T47D (cell line): Measurements from ENCODE around the gene GAB1.
A peak's percentile ranks its signal among the peaks of the same experiment; 100 is the strongest.

Experiments
- DNase-seq, 2 experiments: peaks; one replicate each; pipeline versions ENCODE4 v3.0.0 to v3.0.0-alpha.2; 2011 to 2012; ENCODE audit warnings: low read depth in 1 of 2, low spot score in 1 of 2
- JUND ChIP-seq: IDR thresholded peaks from 2 replicates; pipeline ENCODE4 v1.6.1; 2012; ENCODE audit warnings: low read depth
- in situ Hi-C: cut with HindIII; loops from 2 replicates; pipeline ENCODE4 v1.10.0; 2016; ENCODE audit warnings: low sequenced_read_pairs, low pct_unique_long_range_greater_than_20kb

GAB1 gene

DNA sequence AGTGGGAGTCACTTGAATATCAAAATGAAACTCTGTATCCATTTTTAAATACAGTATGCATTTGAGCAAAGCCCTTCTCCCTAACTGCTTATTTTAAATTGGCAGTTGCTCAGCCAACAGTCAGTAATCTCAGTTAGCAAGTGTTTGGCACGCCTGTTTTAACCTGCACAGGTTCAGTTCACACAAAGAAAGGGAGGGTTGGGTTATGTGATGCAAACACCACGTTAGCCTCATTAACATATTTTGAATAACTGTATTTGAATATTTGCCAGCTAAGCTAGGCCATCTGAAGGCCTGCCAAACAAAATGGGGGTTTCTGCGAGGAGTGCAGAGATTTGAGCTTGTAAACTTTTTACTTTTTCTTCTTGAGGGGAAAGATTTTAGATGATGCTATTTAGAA lies 19.8 kb downstream of the GAB1 start:
- no peak for TF ChIP-seq JUND
- DNase-seq, result peak in 1 of 2 experiments; percentile 57
- in situ Hi-C loops, result no loop called here

GRCh38 chr4:143357161-143357845 lies 20.6 kb downstream of the GAB1 start:
- in situ Hi-C loops, result no loop called here

GRCh38 chr4:143358419-143358818 lies 21.7 kb downstream of the GAB1 start:
- TF ChIP-seq JUND, result no peak
- no peak for DNase-seq
- in situ Hi-C loops, result no loop called here

More at GRCh38 chr4:143357161-143357845, 20.6 kb downstream of the GAB1 start:
- no peak for DNase-seq
- TF ChIP-seq JUND, result no peak

GRCh38 chr4:143358923-143359643 lies 22.4 kb downstream of the GAB1 start:
- in situ Hi-C loops, result no loop called here
- DNase-seq, result peak in 1 of 2 experiments; percentile 94
- TF ChIP-seq JUND, result peak; percentile 79

DNA sequence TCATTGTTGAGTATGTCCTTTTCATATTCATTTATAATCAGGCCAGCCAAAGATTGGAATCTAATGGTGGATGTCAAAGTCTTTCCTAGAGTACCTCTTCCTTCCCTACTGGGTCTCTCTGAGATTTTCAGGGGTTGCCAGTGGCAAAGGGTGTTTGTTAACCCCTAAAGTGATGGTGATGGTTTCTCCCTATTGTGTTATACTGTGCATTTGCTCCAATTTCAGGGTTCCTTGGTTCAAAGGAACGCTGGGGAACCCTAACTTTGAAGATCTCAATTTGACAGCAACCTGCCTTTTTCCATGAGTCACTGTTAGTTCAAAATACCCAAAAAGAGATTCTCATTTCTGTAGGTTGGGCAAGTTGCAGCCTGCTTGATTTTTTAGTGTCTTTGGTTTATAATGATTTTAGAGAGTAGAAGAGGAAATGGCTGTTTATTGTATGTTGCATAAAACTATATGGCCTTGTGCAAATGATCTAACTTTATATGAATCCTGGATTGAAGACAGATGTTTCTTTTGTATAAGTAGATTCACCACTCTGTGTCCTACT lies 23.0 kb downstream of the GAB1 start:
- no peak for DNase-seq
- TF ChIP-seq JUND, result no peak
- in situ Hi-C loops, result no loop called here

- no peak for TF ChIP-seq JUND
- in situ Hi-C loops, result no loop called here
These were observed 24.4 kb downstream of the GAB1 start for GRCh38 chr4:143360838-143361625.

GRCh38 chr4:143362349-143363046 lies 25.8 kb downstream of the GAB1 start:
- no peak for TF ChIP-seq JUND
- in situ Hi-C loops, result no loop called here
- DNase-seq, result no peak

More at GRCh38 chr4:143360838-143361625, 24.4 kb downstream of the GAB1 start:
- DNase-seq, result no peak

DNA sequence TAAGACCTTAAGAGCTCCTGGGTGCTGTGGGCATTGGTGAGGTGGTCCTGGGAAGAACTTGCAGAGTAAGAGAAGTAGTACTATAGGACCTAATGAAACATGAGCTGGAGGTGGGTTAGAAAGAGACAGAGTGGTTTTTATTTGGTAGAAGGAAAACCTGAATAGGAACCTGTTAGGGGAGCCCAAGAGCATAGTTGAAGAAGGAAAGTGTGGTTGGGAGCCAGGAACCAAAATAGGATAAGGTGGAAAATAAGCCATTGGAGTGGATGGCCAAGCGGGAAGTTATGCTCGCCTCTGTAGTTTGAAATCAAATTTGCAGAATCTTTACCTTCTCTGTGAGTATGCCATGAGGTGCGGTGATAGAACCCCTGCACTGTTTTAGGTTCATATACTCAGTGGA lies 26.7 kb downstream of the GAB1 start:
- TF ChIP-seq JUND, result no peak
- in situ Hi-C loops, result no loop called here
- peak in 1 of 2 experiments; percentile 64 for DNase-seq

DNA sequence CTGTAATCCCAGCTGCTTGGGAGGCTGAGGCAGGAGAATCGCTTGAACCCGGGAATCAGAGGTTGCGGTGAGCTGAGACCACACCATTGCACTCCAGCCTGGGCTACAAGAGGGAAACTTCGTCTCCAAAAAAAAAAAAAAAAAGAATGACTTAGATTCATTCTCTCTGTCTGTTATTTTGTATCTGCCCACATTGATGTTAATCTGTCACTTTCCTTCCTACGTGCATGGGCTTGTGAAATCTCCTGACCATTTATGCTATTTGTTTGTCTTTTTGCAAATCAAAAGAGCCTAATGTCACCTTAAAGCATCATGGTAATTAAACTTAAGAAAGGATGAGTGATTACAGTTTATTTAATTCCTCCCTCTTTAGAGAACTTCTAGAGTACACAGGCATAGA lies 27.4 kb downstream of the GAB1 start:
- in situ Hi-C loops, result no loop called here
- TF ChIP-seq JUND, result no peak
- no peak for DNase-seq

DNA sequence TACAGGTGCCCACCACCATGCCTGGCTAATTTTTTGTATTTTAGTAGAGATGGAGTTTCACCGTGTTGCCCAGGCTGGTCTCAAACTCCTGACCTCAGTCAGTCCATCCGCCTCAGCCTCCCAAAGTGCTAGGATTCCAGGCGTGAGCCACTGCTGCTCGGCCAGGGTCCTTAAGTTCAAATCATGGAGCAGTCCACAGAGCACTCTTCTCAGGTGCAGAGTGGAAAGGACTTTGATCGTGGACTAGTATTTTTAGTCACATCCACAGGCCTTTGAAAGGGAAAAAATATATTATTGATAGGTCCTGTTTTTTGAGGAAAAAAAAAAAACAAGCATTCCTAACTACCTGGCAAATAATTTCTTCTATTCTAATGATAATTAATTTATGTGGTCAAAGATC lies 31.2 kb downstream of the GAB1 start:
- TF ChIP-seq JUND, result no peak
- in situ Hi-C loops, result no loop called here
- no peak for DNase-seq

DNA sequence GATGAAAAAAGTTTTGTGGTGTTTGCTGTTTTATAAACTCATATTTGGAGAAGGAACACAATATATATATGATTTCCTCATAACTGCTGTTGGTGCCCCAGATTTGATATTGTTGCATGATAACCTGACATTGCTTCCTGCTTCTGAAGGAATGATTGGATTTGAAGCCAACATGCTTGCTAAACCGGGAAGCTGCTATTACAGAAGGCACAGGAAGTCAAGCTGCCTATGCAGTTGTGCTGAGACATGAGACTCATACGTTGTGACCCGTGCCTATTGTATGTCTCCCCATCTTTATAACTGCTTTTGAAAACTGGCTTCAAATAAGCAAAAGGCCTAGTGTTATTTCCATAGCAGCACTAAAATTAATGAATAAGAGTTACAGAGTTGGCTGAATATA lies 32.9 kb downstream of the GAB1 start:
- in situ Hi-C loops, result no loop called here
- no peak for TF ChIP-seq JUND
- no peak for DNase-seq
